SU-DHL-6 (cell line): ENCODE data around the gene CLHC1.

ENCODE experiments used
- H2AFZ ChIP-seq: fragments of 200-600 bp; sonication (generic); 2 replicates; pipeline ENCODE4 v1.6.1; 2014; ENCODE audit warnings: low read depth, mild to moderate bottlenecking, moderate library complexity, mixed read lengths, antibody characterized with exemption, low read length; ENCODE audit not compliant: severe bottlenecking
- H3F3A ChIP-seq: fragments of 200-600 bp; shearing (Covaris generic); 2 replicates; pipeline ENCODE4 v1.6.0; 2016; ENCODE audit warnings: antibody characterized with exemption, mild to moderate bottlenecking; ENCODE audit not compliant: insufficient read depth
- H3K27ac ChIP-seq: fragments of 200-600 bp; sonication (generic); 2 replicates; pipeline ENCODE4 v1.5.1; 2016; ENCODE audit warnings: low read depth, mild to moderate bottlenecking, low read length, moderate library complexity, mixed read lengths
- H3K27me3 ChIP-seq: fragments of 200-600 bp; sonication (generic), shearing (Covaris generic); 2 replicates; pipeline ENCODE4 v1.6.0; 2014; ENCODE audit warnings: mild to moderate bottlenecking, low read length
- H3K36me3 ChIP-seq: fragments of 200-600 bp; sonication (generic); 2 replicates; pipeline ENCODE4 v1.6.1; 2014; ENCODE audit warnings: mild to moderate bottlenecking, low read length, mixed read lengths
- H3K4me2 ChIP-seq: fragments of 300-600, 200-600 bp; shearing (Covaris generic), sonication (generic); 2 replicates; pipeline ENCODE4 v1.6.0; 2014; ENCODE audit warnings: low read length, low read depth, mild to moderate bottlenecking; ENCODE audit not compliant: poor library complexity, severe bottlenecking
- H3K4me3 ChIP-seq: fragments of 200-600 bp; sonication (generic); 2 replicates; pipeline ENCODE4 v1.5.1; 2014; ENCODE audit warnings: antibody characterized with exemption, low read length, mild to moderate bottlenecking, mixed read lengths; ENCODE audit not compliant: insufficient read depth, poor library complexity, severe bottlenecking
- H3K79me2 ChIP-seq: fragments of 200-600 bp; sonication (generic); 2 replicates; pipeline ENCODE4 v1.6.1; 2014; ENCODE audit warnings: mild to moderate bottlenecking, low read length, moderate library complexity; ENCODE audit not compliant: insufficient read depth
- H3K9ac ChIP-seq: fragments of 200-600 bp; sonication (generic); 2 replicates; pipeline ENCODE4 v1.7.0; 2014; ENCODE audit warnings: mild to moderate bottlenecking, low read length
- H3K9me2 ChIP-seq: fragments of 200-600 bp; sonication (generic); replicated peaks from 2 replicates; pipeline ENCODE4 v1.6.1; 2014; ENCODE audit warnings: low read length; ENCODE audit not compliant: insufficient read depth
- H3K9me3 ChIP-seq: fragments of 200-600 bp; sonication (generic); 2 replicates; pipeline ENCODE4 v1.6.1; 2014; ENCODE audit warnings: low read length, mixed read lengths; ENCODE audit not compliant: insufficient read depth
- H4K20me1 ChIP-seq: fragments of 200-600 bp; sonication (generic); 2 replicates; pipeline ENCODE4 v1.6.1; 2014; ENCODE audit warnings: low read depth, mild to moderate bottlenecking, antibody characterized with exemption, low read length, moderate library complexity, mixed read lengths
- CTCF ChIP-seq: fragments of 200-600 bp; sonication (generic); IDR thresholded peaks from one replicate; pipeline ENCODE4 v1.5.1; 2017; ENCODE audit warnings: antibody characterized with exemption, mild to moderate bottlenecking, low read length, moderate library complexity; ENCODE audit not compliant: insufficient read depth, poor library complexity, severe bottlenecking
- EZH2phosphoT487 ChIP-seq: fragments of 200-600 bp; sonication (generic), shearing (Covaris generic); conservative IDR thresholded peaks from 2 replicates; pipeline ENCODE4 v1.6.1; 2018; ENCODE audit warnings: mild to moderate bottlenecking, antibody characterized with exemption, low read length, moderate library complexity, mixed read lengths

The CLHC1 gene

GRCh38 chr2:55140316-55141219 is 91.5 kb downstream of the CLHC1 start:
- Histone ChIP-seq H3K4me2 (no peak overlapping the region), H4K20me1 (no peaks in the 10 kb centered on the region), H3K4me3 (no peak overlapping the region), H3F3A (no peaks in the 10 kb centered on the region), H3K27ac (no peak overlapping the region), H3K27me3 (no peaks in the 10 kb centered on the region), H3K9me2 (no peaks in the 10 kb centered on the region), H3K36me3 (no peaks in the 10 kb centered on the region), H2AFZ (no peak overlapping the region), H3K9me3 (no peaks in the 10 kb centered on the region), H3K79me2 (no peaks in the 10 kb centered on the region), H3K9ac (no peak overlapping the region)
- no peak for TF ChIP-seq CTCF
- no peak for TF ChIP-seq EZH2phosphoT487

- Histone ChIP-seq H3K9me2 (no peaks in the 10 kb centered on the region), H3K79me2 (no peaks in the 10 kb centered on the region), H3K9me3 (no peaks in the 10 kb centered on the region), H3K4me2 (no peak overlapping the region), H3K36me3 (no peaks in the 10 kb centered on the region), H3F3A (no peaks in the 10 kb centered on the region), H3K4me3 (no peak overlapping the region), H3K9ac (no peak overlapping the region), H3K27ac (no peak overlapping the region), H3K27me3 (no peaks in the 10 kb centered on the region), H4K20me1 (no peaks in the 10 kb centered on the region), H2AFZ (no peak overlapping the region)
- TF ChIP-seq CTCF: no peak
Measured at GRCh38 chr2:55139305-55139704, 92.8 kb downstream of the CLHC1 start.

GRCh38 chr2:55138882-55139229 is 93.2 kb downstream of the CLHC1 start:
- no peaks in the 10 kb centered on the region for H3K9me2 ChIP-seq
- no peak overlapping the region for H3K4me2 ChIP-seq
- H3K79me2 ChIP-seq: no peaks in the 10 kb centered on the region
- H3K27ac ChIP-seq: no peak overlapping the region
- no peaks in the 10 kb centered on the region for H3K27me3 ChIP-seq
- H3K9me3 ChIP-seq: no peaks in the 10 kb centered on the region
- TF ChIP-seq EZH2phosphoT487 (no peak), CTCF (no peak)
- H3F3A ChIP-seq: no peaks in the 10 kb centered on the region
- H3K36me3 ChIP-seq: no peaks in the 10 kb centered on the region
- no peak overlapping the region for H2AFZ ChIP-seq
- no peaks in the 10 kb centered on the region for H4K20me1 ChIP-seq
- H3K4me3 ChIP-seq: no peak overlapping the region
- H3K9ac ChIP-seq: no peak overlapping the region
